GM19328 (cell line): ENCODE measurements around the gene SLC6A9.

Experiments used
- ATAC-seq: cut with Tn5 transposase; IDR thresholded peaks from one replicate; pipeline ENCODE4 v1.9.1; 2021; ENCODE audit warnings: mild to moderate bottlenecking, moderate library complexity; ENCODE audit not compliant: unreplicated experiment

SLC6A9 gene

DNA sequence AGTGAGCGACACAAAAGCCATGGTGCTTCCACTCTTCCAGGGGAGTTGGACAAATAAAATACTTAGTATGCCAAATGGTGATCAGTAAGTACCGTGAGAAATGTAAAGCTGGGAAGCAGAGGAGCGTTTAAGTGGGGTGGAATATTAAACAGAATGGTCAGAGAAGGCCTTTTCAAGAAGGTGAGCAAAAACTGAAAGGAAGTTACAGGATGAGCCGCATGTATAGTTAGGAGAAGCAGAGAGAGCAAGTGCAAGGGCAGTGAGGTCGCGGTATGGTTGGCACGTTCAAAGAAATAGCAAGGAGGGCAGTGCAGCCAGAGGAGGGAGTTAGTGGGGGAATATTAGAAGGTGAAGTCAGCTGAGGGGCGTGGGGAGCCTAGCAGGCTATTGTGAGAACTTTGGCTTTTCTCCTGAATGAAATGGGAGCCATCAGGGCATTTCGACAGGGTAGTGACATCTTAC is 57.2 kb downstream of the SLC6A9 start:
- no peak for ATAC-seq

DNA sequence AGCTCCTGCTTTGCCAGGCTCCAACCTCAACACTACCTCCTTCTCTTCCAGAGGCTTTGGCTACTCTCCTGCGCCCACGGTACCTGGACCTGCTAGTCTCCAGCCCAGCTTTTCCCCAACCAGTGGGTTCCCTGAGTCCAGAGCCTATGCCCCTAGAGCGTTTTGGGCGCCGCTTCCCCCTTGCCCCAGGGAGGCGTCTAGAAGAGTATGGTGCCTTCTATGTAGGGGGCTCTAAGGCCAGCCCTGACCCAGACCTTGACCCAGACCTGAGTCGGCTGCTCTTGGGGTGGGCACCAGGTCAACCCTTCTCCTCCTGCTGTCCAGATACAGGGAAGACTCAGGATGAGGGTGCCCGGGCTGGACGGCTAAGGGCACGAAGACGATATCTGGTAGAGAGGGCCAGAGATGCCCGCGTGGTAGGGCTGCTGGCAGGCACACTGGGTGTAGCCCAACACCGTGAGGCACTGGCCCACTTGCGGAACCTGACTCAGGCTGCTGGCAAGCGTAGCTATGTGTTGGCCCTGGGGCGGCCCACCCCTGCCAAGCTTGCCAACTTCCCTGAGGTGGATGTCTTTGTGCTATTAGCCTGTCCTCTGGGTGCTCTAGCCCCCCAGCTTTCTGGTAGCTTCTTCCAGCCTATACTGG is 59.8 kb downstream of the SLC6A9 start:
- no peak for ATAC-seq

DNA sequence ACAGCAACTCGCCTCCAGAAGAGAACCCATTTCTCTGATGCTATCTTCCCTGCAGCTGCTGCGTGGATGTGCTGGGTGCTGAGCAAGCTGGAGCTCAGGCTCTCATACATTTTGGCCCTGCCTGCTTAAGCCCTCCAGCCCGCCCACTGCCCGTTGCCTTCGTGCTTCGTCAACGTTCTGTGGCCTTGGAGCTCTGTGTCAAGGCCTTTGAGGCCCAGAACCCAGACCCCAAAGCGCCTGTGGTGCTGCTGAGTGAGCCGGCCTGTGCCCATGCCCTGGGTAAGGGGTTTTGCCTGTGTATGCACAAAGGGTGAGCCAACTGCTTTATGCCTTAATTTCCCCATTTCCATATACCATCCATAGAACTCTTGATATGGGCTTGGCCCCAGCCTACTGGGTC is 60.4 kb downstream of the SLC6A9 start:
- no peak for ATAC-seq

DNA sequence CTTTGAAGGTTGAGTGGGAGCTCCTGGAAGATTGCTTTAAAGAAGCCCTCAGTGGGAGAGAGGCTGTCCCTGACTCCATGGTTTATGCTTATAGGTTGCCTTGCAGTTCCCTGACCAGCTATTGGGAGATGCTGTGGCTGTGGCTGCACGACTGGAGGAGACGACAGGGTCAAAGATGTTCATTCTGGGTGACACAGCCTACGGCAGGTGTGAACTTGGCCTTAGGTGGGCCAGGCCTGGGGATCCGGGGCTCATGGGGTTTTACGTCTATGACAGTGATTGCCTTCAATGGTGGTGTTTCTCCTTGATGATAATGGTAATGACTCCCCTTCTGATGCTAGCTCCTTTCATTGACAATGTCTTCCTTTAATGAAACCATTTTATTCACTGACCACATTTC is 60.8 kb downstream of the SLC6A9 start:
- ATAC-seq: no peak

DNA sequence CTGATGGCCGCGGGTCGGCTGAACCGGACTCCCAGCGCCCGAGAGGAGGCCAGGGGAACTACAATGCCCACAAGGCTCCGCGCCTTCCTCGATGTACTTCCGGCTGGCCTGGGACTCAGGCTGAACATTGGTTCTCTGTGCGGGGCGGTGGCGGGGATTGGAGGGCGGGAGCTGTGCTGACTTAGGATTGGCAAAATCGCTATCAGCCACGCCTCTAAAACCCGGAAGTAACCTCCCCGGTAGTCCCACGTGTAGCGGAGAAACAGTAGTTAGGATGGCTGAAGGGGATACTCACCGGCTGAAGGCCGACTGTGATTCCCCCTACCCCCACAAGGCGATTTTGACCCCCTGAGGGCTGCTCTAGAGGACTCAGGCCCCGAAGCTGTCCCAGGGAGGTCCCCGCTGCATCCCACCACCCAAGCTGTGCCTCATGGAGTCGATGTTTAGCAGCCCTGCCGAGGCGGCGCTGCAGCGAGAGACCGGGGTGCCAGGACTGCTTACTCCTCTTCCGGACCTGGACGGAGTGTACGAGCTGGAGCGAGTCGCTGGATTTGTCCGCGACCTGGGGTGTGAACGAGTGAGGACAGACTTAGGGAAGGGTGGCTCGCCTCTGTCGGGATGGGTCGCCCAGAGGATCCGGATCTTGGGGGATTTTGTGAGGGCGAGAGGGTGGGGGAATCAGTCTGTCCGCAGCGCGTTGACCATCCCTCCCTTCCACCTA is 61.4 kb downstream of the SLC6A9 start, which contains the start of gene DPH2:
Gene DPH2, plus strand, starts transcription at position 265 of the 721 bp plus-strand sequence. Its CDS starts 166 bp downstream, at position 431.
- ATAC-seq: peak; percentile 92

DNA sequence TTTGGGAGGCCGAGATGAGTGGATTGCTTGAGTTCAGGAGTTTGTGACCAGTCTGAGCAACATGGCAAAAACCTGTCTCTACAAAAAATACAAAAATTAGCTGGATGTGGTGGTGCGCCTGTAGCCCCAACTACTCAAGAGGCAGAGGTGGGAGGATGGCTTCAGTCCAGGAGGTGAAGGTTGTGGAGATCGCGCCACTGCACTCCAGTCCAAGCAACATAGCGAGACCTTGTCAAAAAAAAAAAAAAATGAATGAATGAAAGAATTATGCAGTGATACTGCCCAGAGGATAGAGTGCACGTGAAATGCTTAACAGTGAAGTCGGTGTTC is 61.9 kb downstream of the SLC6A9 start:
- no peak for ATAC-seq

DNA sequence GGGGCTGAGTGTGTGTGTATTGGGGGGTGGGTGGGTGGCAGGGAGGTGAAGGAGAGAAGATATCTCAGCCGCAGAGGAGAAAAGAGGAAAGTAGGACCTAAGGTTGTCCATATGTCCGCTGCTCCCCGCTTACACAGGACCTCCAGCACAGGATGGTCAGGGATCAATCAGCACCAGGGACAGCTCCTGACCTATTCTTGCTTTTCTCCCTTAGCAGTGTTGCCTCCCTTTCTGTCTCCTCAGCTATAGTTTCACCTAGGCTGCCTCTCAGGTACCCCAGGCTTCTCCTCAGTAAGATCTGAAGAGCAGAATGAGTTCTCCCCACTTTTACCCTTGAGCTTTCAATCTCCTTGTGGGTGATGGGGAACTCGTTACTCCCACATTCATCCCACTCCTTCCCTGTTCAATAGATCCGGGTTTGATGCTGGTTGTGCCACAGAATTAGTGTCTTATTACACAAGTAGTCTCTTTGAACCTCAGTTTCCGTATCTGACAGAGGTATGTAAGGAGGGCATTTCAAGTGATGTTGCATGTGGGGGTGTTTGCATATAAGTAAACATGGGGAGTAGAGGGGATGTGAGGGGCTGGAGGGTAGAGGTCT is 62.8 kb downstream of the SLC6A9 start:
- ATAC-seq: no peak

DNA sequence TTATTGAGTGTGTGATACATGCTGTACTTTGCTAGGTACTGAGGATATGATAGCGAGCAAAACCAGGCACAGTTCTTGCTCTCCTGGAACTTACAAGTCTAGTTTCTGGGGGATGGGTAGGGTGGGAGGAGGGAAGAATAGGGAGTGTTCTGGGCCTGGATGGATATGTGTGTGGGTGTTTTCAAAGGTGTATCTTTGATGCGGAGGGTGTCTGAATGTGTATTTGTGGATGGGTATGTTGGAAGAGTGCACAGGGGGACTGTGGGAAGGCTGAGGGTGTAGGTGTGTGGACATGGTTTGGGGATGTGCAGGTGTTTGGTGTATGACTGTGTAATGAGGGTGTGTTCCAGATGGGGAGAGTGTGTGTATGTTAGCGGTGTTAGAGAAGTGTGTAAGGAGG is 65.9 kb downstream of the SLC6A9 start:
- ATAC-seq: no peak

DNA sequence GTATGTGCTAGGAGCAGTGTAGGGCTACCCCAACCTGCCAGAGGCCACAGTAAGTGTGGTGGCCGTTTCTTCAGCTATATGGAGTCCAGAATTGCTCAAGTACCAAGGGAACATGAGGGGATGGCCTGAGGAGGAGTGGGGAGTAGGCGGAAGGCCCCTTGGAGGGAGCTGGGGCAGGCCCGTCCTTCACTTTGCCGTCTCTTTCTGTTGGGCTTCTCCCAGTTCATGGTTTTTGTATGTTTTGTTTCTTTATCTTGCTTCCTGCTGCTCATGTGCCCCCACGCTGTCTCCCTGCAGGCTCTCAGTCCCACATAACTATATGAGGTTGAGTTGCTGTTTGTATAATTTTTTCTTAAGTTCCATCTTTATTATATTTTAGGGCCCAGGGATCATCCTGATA is 67.4 kb downstream of the SLC6A9 start:
- ATAC-seq: no peak

DNA sequence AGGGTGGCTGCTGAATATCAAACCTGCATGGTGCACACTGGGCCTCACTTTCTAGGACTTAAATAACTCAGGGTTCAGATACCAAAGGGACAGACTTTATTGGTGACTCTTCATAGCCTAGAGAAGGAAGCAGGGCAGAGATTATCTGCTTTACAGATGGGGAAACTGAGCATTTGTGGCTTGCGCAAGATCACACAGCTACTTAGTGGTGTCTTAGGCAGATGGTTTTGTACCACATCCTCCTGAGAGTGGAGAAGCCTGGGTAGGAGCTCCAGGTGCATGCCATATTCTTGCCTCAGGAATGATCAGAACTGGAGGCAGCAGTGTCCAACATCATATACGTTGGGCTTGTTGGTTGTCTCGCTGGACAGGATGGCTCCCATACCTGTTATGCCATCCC is 68.3 kb downstream of the SLC6A9 start:
- no peak for ATAC-seq

DNA sequence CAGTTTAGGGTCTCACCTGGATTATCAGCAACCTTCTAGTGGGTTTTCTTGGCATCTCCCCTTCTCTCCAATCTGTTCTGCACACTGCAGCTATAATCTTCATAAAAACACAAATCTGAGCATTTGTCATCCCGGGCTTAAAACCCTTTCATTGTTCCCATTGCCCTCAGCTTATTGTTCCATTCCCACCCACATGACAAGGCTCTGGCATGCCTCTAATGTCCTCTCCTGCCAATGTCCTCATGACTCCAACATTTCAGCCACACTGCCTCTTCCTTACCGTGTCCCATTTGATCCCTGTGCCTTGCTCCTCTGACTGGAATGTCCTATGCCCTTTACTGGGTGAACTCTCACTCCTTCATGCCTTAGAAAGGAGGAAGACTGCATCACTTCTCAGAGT is 68.9 kb downstream of the SLC6A9 start:
- ATAC-seq: no peak

DNA sequence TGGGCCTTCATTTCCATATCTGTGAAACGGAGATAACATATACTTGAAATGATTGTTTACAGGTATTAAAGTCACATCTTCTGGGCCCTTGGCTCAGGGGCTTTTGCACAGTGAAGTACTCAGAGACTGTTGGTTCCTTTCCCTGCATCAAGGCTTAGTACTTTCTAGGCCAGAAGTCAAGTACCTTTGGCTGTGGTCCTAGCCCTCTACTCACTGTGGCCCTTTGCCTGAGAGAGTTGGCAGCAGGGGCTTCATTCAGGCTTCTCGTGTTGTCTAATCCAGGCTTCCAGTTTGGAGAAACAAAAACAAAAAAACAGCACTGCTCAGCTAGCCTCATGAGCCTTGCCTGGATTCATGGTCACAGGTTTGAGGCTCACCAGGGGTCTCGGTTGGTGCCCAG is 69.6 kb downstream of the SLC6A9 start:
- no peak for ATAC-seq

DNA sequence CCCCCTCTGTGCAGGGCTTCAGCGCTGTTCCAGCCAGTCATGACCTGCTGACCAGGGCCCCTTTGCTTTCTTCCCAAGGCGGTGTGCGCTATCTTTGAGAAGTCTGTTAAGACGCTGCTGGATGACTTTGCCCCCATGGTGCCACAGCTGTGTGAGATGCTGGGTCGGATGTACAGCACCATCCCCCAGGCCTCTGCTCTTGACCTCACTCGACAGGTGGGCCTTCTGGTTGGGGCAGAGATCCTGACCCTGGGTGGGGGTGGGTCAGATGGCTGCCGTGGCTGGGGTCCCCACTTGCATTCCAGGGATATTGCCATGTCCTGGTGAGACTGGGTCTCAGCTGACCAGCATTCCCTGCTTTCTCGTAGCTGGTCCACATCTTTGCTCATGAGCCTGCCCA is 70.5 kb downstream of the SLC6A9 start:
- no peak for ATAC-seq

DNA sequence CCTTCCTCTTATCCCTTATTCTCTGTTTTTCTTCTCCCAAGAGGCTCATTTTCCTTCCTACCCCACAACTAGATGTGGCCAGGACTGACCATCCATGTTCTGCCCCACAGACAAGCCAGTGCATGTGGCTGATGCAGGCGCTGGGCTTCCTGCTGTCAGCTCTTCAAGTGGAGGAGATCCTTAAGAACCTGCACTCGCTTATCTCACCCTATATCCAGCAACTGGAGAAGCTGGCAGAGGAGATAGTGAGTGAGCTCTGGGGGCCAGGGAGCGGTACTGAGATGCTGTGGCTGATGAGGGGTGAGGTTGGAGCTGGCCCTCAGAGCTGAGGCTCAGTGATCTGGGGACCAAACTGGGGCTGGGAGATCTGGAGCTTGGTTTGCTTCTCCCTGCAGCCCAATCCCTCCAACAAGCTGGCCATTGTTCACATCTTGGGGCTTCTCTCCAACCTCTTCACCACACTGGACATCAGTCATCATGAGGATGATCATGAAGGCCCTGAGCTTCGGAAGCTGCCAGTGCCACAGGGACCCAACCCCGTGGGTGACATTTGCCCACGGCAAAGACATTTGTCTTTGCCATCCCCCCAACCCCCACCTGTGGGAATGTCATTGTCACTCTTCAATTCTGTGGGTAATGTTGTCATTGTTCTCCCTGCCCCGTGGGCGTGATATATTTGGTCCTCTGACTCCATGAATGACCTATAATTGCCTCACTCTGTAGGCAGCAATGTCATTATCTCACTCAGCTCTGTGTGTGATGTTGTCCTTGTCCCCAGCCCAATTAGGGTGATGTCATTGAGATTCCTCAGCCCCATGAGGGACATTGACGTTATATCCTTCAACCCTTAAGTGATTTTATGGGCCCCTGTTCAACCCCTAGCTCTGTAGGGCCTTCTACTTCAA is 72.7 kb downstream of the SLC6A9 start:
- ATAC-seq: no peak

DNA sequence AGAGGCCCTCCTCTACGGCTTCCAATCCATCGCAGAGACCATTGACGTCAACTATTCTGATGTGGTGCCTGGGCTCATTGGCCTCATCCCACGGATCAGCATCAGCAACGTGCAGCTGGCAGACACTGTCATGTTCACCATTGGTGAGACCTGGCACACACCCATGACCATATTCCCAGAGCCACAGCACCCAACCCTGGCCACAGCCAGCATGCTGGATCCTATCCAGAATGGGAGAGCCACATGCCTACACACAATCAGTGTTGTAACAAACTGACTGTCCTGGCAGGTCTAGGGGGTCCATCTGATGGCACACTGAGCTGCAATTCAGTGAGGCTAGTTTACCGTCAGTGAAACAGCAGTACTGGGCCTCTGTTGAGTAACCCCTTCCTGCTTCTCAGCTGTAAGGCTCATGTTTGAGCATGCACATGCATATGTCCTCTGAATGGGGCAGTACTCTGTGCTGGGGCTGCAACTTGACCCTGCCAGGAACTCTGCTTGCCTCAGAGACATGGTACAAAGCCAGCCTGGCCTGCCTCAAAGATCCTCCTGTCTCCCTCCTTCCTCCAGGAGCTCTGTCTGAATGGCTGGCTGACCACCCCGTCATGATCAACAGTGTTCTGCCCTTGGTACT is 73.7 kb downstream of the SLC6A9 start:
- no peak for ATAC-seq

DNA sequence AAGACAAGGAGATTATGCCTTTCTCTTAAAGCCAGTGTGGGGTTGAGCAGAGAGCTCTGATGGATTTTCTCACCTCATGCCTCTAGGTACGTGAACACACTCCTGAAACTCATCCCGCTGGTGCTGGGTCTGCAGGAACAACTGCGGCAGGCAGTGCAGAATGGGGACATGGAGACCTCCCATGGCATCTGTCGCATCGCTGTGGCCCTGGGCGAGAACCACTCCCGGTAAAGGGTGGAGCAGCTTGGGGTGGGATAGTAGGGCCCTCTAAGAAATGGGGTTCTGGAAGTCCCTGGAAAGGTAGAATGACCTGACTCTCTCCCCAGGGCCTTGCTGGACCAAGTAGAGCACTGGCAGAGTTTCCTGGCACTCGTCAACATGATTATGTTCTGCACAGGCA is 75.0 kb downstream of the SLC6A9 start:
- ATAC-seq: no peak

DNA sequence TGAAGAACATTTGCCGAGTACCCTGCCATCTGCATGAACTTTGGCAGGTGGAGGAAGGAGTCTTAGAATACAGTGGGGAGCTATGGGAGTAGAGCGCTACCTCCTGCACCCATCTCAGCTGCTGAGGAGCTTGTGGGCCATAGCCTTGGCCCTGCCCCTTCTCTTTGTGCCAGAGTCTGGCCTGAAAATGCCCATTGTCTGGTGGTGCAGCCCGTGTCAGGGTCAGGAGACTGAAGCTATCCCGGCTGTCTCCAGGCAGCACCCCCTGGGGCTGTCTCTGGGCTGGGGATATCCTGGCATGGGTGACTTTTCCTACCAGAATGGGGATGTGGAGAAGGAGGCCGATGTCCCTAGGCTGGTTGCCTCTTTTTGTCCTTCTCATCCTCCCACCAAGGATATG is 77.2 kb downstream of the SLC6A9 start:
- no peak for ATAC-seq

DNA sequence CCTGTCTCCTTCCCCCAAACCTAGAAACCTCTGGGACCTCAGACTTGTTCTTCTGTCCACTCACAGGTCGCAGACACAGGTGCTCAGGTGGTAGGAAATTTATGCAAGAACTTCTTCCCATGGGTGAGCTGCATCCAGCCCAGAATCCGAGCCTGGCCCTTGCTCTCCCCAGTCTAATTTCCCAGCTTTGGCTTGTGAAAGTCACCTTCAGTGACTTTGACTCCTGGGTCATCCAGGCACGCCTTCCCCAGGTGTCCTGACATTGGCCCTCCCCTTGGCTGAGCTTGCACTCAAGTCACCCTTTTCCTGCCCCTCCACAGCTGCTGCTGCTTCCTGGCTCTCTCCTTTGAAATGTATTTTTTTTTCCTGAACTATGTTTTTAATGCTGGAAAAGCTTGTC is 77.9 kb downstream of the SLC6A9 start:
- no peak for ATAC-seq

DNA sequence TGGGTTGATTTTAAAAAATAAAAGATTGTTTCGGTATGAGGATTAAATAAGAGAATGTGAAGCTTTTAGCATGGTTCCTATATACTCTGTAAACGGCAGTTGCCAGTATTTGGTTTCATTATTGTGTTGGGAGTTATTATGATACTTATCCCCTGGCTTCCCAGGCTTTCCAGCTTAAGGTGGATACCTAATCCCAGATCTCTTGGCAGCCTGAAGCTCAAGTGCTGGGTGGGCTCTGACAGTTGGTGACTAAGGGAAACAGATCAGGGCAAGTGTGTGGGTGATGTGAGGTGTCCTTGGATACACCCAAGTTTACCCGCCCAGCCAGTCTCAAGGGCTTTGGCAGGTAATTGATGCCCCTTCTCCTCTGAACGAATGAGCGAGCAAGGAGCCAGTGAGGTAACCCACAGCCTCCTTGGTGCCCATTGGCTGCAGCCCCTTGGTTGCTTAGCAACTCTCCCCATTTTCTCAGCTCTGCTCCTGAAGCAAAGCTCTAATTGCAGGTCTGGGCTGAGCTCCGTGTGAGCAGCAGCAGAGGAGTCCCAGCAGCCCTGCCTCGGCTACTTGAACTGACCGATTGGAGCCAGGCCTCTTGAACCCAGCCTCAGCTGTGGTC is 78.4 kb downstream of the SLC6A9 start:
- no peak for ATAC-seq
